ENCODE data around the gene CEACAM8. TPM values are rescaled to one million over a fixed set of nuclear protein-coding genes. Genes with fewer than 3 reads are reported as not detected.

Gene CEACAM8
- total and polyA plus RNA-seq, 2 donors (not counting 3 experiments of a cell fraction or from before 2014, with no cell fraction given) = not detected

GRCh38 chr19:42596391-42597072 is 1.8 kb upstream of the CEACAM8 start:
- no TSS peak for BruUV-seq (replicated peaks)
- POLR2A ChIA-PET = no interaction called here
- H3K9me1 ChIP-seq (replicated peaks; ENCODE audit: control insufficient read depth, extremely low read depth, insufficient read depth, low read length) = no peaks in the 10 kb centered on the region
- H3K9me3 ChIP-seq (replicated peaks; ENCODE audit: control insufficient read depth, insufficient read depth, low read length) = no peaks in the 10 kb centered on the region
- dilution Hi-C loops (cut with MboI; ENCODE audit: extremely low pct_ligation_motif_present, low sequenced_read_pairs) = no loop called here
- H3K4me2 ChIP-seq (ENCODE audit: insufficient read depth, low read length) = no peak overlapping the region
- H3K27me3 ChIP-seq (ENCODE audit: control insufficient read depth in 2 of 2, insufficient read depth in 2 of 2, low read length in 2 of 2) = no peaks in the 10 kb centered on the region
- intact Hi-C loops (cut with micrococcal nuclease) = loop anchor here (1.0 to 2.0 kb wide), 2 partner anchors 30 to 146 kb away; no protein-coding TSS in a partner anchor
- H3K27ac ChIP-seq (ENCODE audit: insufficient read depth, low read depth, low read length) = no peak overlapping the region
- H4K20me1 ChIP-seq (replicated peaks; ENCODE audit: control insufficient read depth, extremely low read depth, insufficient read depth, low read length) = no peaks in the 10 kb centered on the region
- H3K9ac ChIP-seq (replicated peaks; ENCODE audit: extremely low read depth, insufficient read depth, low read length) = no peak overlapping the region
- TF ChIP-seq CTCF (IDR thresholded peaks at IDR 0.05; ENCODE audit: extremely low read depth in 1 of 2, insufficient read depth in 1 of 2, low read depth in 1 of 2, low read length in 2 of 2) = peak; percentile 76 to 91
- TF ChIP-seq FOS (IDR thresholded peaks at IDR 0.05; ENCODE audit: borderline replicate concordance, insufficient read depth, low read length) = no peak
- no peaks in the 10 kb centered on the region for H3K36me3 ChIP-seq (ENCODE audit: control insufficient read depth in 2 of 2, extremely low read depth in 1 of 2, insufficient read depth in 2 of 2, low read length in 2 of 2)
- H3K4me3 ChIP-seq (replicated peaks in 1 of 3; ENCODE audit: insufficient read depth in 1 of 3, low read depth in 1 of 3, low read length in 3 of 3) = no peak overlapping the region
- H3K4me1 ChIP-seq (ENCODE audit: control insufficient read depth, extremely low read depth, insufficient read depth, low read length) = no peaks in the 10 kb centered on the region
- DNase-seq (ENCODE audit: low read depth, low spot score) (peak; percentile 12), FAIRE-seq (no peak)
- CTCF ChIA-PET = interaction anchor here (0.8 to 2.4 kb wide), 7 partner anchors 10 to 156 kb away, joined by 3 to 20 read pairs (median 4); no protein-coding TSS in a partner anchor
- H3K79me2 ChIP-seq (ENCODE audit: control insufficient read depth, insufficient read depth, low read length) = no peaks in the 10 kb centered on the region
- H2AFZ ChIP-seq (ENCODE audit: low read depth, low read length) = no peak overlapping the region

DNA sequence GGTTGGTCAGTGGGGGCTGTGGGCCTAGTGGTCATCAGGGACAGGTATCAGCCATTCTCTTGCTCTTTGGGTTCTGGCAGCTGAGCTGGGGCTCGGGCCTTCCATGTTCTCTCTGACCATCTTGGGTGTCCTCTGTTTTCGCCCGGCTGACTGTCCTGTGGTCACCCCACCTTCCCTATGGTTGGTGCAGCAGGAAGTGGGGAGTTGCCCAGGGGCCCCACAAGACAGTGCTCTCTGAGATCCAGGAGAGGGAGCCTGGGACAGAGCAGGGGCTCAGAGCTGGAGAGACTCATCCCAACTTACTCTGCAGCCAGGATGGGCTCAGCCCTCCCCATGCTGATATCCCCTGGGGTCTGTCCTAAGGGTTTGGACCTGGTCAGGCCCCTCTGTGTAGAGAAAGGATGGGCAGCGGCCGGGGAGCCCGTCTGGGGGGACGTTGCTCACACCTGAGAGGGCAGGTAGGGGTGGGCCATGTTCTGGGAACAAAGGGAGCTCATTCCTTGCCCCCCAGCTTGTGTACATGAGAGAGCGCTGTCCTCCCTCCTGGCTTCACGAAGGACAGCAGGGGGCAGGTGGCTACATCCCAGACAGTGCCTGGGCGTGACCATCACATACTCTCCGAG is 937 bp upstream of the CEACAM8 start:
- no peaks in the 10 kb centered on the region for H3K9me3 ChIP-seq (replicated peaks; ENCODE audit: control insufficient read depth, insufficient read depth, low read length)
- no peaks in the 10 kb centered on the region for H4K20me1 ChIP-seq (replicated peaks; ENCODE audit: control insufficient read depth, extremely low read depth, insufficient read depth, low read length)
- TF ChIP-seq CTCF (IDR thresholded peaks at IDR 0.05; ENCODE audit: extremely low read depth in 1 of 2, insufficient read depth in 1 of 2, low read depth in 1 of 2, low read length in 2 of 2) (no peak), POLR2AphosphoS5 (IDR thresholded peaks at IDR 0.05; ENCODE audit: insufficient read depth, low read depth, low read length) (no peak), MYC (IDR thresholded peaks at IDR 0.05; ENCODE audit: low read depth, low read length) (no peak), FOS (IDR thresholded peaks at IDR 0.05; ENCODE audit: borderline replicate concordance, insufficient read depth, low read length) (no peak), JUN (IDR thresholded peaks at IDR 0.05; ENCODE audit: borderline replicate concordance, insufficient read depth, insufficient read length, low read depth) (no peak), GATA2 (IDR thresholded peaks at IDR 0.05; ENCODE audit: insufficient read depth, insufficient read length, low read depth, low read length) (no peak), POLR2A (IDR thresholded peaks at IDR 0.05; ENCODE audit: low read depth, low read length) (no peak), EZH2 (IDR thresholded peaks at IDR 0.05; ENCODE audit: borderline replicate concordance, low read depth, low read length, severe bottlenecking) (no peak)
- TF ChIP-seq, protein P1, sequence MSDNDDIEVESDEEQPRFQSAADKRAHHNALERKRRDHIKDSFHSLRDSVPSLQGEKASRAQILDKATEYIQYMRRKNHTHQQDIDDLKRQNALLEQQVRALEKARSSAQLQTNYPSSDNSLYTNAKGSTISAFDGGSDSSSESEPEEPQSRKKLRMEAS (IDR thresholded peaks at IDR 0.05; ENCODE audit: insufficient read depth, insufficient read length) = no peak
- ChIA-PET CTCF (interaction anchor here (0.8 to 2.4 kb wide), 5 partner anchors 11 to 155 kb away, joined by 3 to 20 read pairs (median 5); no protein-coding TSS in a partner anchor), POLR2A (no interaction called here)
- no peaks in the 10 kb centered on the region for H3K36me3 ChIP-seq (ENCODE audit: control insufficient read depth in 2 of 2, extremely low read depth in 1 of 2, insufficient read depth in 2 of 2, low read length in 2 of 2)
- DNase-seq (ENCODE audit: low read depth, low spot score) (no peak), FAIRE-seq (no peak)
- no peak overlapping the region for H3K9ac ChIP-seq (replicated peaks; ENCODE audit: extremely low read depth, insufficient read depth, low read length)
- intact Hi-C loops (cut with micrococcal nuclease) = loop anchor here (1.0 to 2.0 kb wide), 2 partner anchors 29 to 145 kb away; no protein-coding TSS in a partner anchor
- no peak overlapping the region for H3K4me3 ChIP-seq (replicated peaks in 1 of 3; ENCODE audit: insufficient read depth in 1 of 3, low read depth in 1 of 3, low read length in 3 of 3)
- dilution Hi-C loops (cut with MboI; ENCODE audit: extremely low pct_ligation_motif_present, low sequenced_read_pairs) = no loop called here
- no peak overlapping the region for H3K27ac ChIP-seq (ENCODE audit: insufficient read depth, low read depth, low read length)
- H2AFZ ChIP-seq (ENCODE audit: low read depth, low read length) = no peak overlapping the region
- no peak overlapping the region for H3K4me2 ChIP-seq (ENCODE audit: insufficient read depth, low read length)
- no peaks in the 10 kb centered on the region for H3K9me1 ChIP-seq (replicated peaks; ENCODE audit: control insufficient read depth, extremely low read depth, insufficient read depth, low read length)
- no TSS peak for BruUV-seq (replicated peaks)
- H3K27me3 ChIP-seq (ENCODE audit: control insufficient read depth in 2 of 2, insufficient read depth in 2 of 2, low read length in 2 of 2) = no peaks in the 10 kb centered on the region
- no peaks in the 10 kb centered on the region for H3K4me1 ChIP-seq (ENCODE audit: control insufficient read depth, extremely low read depth, insufficient read depth, low read length)
- H3K79me2 ChIP-seq (ENCODE audit: control insufficient read depth, insufficient read depth, low read length) = no peaks in the 10 kb centered on the region

Measured in endothelial cell of umbilical vein (primary cell).